ENCODE results near the gene NDUFC1. TPM values are rescaled to one million over a fixed set of nuclear protein-coding genes. Genes with fewer than 3 reads are reported as not detected.
A peak's percentile ranks its signal among the peaks of the same experiment; 100 is the strongest.

Gene NDUFC1
- total RNA-seq, result 35.2 to 39.1 TPM (median 38.5 TPM) in 3 replicates

DNA sequence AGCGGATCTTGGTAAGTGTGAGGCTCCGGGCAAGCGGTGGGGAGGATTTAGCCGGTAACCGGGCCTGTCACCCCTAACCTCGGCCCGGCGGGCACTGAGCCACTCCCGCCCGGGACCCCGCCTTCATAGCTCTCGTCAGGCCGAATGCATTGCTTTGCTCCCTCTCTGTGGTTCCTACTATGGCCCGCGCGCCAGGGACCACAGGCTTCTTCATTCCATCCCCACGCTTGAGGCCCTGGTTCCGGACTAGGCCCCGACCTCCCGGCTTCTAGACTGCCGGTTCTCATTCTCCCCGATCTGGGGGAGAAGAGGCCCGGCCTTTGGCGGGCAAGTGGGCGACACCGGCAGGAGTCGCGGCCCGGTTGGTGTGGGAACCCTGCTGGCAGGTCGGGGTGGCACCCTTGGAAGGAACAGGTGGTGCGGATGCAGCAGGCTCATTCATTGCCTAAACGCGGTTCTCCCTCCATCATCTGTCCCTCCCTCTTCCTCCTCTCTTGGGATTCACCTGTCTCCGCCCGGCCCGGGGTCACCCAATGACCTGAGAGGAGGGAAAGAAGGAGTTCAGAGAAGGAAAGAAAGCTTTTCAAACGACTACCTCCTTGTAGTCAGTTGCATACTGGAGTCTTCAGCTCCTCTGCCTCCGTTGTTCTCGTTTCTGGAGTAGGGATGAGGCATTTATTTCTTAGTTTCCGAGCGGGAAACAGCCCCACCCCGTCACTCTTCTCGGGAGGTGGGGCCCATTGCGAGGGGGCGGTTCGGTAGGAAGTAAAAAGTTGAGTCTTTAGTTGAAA lies at the start of gene NDUFC1:
Gene NDUFC1 (minus strand): TSS at position 657 of the 791 bp plus-strand sequence. CDS start 6,679 bp downstream, outside the sequence.
- TF ChIP-seq, protein P1, sequence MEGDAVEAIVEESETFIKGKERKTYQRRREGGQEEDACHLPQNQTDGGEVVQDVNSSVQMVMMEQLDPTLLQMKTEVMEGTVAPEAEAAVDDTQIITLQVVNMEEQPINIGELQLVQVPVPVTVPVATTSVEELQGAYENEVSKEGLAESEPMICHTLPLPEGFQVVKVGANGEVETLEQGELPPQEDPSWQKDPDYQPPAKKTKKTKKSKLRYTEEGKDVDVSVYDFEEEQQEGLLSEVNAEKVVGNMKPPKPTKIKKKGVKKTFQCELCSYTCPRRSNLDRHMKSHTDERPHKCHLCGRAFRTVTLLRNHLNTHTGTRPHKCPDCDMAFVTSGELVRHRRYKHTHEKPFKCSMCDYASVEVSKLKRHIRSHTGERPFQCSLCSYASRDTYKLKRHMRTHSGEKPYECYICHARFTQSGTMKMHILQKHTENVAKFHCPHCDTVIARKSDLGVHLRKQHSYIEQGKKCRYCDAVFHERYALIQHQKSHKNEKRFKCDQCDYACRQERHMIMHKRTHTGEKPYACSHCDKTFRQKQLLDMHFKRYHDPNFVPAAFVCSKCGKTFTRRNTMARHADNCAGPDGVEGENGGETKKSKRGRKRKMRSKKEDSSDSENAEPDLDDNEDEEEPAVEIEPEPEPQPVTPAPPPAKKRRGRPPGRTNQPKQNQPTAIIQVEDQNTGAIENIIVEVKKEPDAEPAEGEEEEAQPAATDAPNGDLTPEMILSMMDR (IDR thresholded peaks at IDR 0.05; ENCODE audit: unreplicated experiment), result peak; percentile 29
- Mint-ChIP-seq H3K4me1 (peaks cover 32% of the 10 kb centered on the region), H3K27me3 (ENCODE audit: low read depth) (no peaks in the 10 kb centered on the region), H3K27ac (peak within 1 kb of the TSS; percentile 100), H3K9me3 (peaks cover 8% of the 10 kb centered on the region), H3K36me3 (peaks cover 16% of the 10 kb centered on the region), H3K4me3 (peak within 1 kb of the TSS; percentile 100)
- DNase-seq (ENCODE audit: low spot score in 2 of 2, unreplicated experiment in 2 of 2), result peak; percentile 35 to 59

DNA sequence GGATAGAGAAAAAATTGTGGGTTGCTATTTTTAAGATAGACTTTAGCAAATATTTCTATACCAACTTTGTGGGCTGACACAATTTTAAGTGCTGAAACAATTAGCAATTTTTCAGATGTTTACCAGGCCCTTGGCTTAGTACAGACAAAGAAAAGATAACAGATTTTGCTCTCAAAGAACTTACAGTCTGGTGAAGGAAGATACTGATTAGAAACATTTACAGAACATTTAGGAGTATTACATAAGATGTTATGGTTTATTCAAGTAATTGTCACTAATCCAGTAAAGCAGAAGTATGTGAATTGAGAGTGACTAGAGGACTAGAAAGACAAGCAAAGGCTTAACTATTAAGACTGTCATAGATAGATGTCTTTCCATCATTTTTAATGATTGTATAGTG lies 35.3 kb upstream of the NDUFC1 start:
- Mint-ChIP-seq H3K4me1 (no peaks in the 10 kb centered on the region), H3K9me3 (no peaks in the 10 kb centered on the region), H3K36me3 (peaks cover 17% of the 10 kb centered on the region), H3K27ac (no peak overlapping the region), H3K4me3 (no peak overlapping the region), H3K27me3 (ENCODE audit: low read depth) (no peaks in the 10 kb centered on the region)
- DNase-seq (ENCODE audit: low spot score in 2 of 2, unreplicated experiment in 2 of 2), result no peak
- TF ChIP-seq, protein P1 (IDR thresholded peaks at IDR 0.05; ENCODE audit: unreplicated experiment), result no peak

DNA sequence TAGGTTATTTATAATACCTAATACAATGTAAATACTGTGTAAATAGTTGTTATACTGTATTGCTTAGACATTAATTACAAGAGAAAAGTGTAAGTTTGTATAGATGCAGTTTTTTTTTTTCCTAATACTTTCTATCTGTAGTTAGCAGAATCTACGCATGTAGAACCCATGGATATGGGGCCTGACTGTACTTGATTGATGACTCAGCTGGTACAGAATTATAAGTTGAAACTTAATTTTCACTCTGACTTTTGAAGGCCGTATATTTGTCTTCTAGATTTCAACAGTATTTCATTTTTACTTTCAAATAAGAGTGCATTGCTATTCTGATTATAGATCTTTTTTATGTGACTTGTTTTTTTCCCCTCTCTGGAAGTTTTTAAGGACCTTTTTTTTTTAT lies 30.8 kb upstream of the NDUFC1 start:
- TF ChIP-seq, protein P1 (IDR thresholded peaks at IDR 0.05; ENCODE audit: unreplicated experiment), result no peak

DNA sequence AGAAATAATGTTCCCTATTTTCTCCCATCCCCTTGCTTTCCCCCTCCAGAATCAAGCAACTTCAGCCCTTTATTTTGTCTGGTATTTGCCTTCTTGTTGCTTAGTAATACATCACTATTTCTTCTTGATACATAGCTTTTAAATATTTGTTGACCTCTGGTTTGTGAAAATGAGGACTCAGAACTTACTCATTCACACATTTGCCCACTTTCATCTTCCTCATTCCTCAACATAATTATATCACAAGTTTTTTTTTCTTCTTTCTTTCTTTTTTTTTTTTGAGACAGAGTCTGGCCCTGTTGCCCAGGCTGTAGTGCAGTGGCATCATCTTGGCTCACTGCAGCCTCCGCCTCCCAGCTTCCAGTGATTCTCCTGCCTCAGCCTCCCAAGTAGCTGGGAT lies 28.9 kb upstream of the NDUFC1 start:
- no peak overlapping the region for H3K4me3 Mint-ChIP-seq
- peaks cover 13% of the 10 kb centered on the region for H3K9me3 Mint-ChIP-seq
- no peaks in the 10 kb centered on the region for H3K27me3 Mint-ChIP-seq (ENCODE audit: low read depth)
- DNase-seq (ENCODE audit: low spot score in 2 of 2, unreplicated experiment in 2 of 2), result no peak
- peaks cover 4% of the 10 kb centered on the region for H3K4me1 Mint-ChIP-seq
- TF ChIP-seq, protein P1 (IDR thresholded peaks at IDR 0.05; ENCODE audit: unreplicated experiment), result no peak
- H3K36me3 Mint-ChIP-seq, result peaks cover 24% of the 10 kb centered on the region
- no peak overlapping the region for H3K27ac Mint-ChIP-seq

More for the DNA sequence above, 30.8 kb upstream of the NDUFC1 start:
- H3K36me3 Mint-ChIP-seq, result peaks cover 23% of the 10 kb centered on the region
- peaks cover 4% of the 10 kb centered on the region for H3K4me1 Mint-ChIP-seq
- H3K27me3 Mint-ChIP-seq (ENCODE audit: low read depth), result no peaks in the 10 kb centered on the region
- no peak overlapping the region for H3K4me3 Mint-ChIP-seq
- DNase-seq (ENCODE audit: low spot score in 2 of 2, unreplicated experiment in 2 of 2), result no peak
- no peak overlapping the region for H3K27ac Mint-ChIP-seq
- peaks cover 10% of the 10 kb centered on the region for H3K9me3 Mint-ChIP-seq

DNA sequence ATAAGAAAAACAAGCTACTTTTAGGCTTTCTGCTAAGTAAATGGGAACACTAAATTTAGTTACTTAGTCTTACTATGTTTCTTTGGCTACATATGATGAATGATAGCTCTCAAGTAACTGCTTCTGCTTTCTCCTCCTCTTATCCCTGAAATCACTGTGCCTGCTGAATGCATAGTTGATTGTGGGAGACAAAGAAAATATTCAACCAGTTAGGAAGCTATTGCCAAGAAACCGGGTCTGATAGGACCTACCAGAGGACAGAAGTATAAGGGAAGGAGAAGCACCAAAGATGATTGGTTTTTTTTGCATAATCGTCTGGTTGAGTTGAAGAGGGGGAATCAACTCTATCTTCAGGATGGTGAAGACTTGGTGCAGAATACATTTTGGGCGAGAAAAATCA lies 28.0 kb upstream of the NDUFC1 start:
- TF ChIP-seq, protein P1 (IDR thresholded peaks at IDR 0.05; ENCODE audit: unreplicated experiment), result no peak
- Mint-ChIP-seq H3K36me3 (peaks cover 22% of the 10 kb centered on the region), H3K4me1 (peaks cover 4% of the 10 kb centered on the region), H3K9me3 (peaks cover 13% of the 10 kb centered on the region), H3K27me3 (ENCODE audit: low read depth) (no peaks in the 10 kb centered on the region), H3K4me3 (no peak overlapping the region), H3K27ac (no peak overlapping the region)
- DNase-seq (ENCODE audit: low spot score in 2 of 2, unreplicated experiment in 2 of 2), result no peak
